ENCODE measurements around the gene VIT.

The VIT gene

DNA sequence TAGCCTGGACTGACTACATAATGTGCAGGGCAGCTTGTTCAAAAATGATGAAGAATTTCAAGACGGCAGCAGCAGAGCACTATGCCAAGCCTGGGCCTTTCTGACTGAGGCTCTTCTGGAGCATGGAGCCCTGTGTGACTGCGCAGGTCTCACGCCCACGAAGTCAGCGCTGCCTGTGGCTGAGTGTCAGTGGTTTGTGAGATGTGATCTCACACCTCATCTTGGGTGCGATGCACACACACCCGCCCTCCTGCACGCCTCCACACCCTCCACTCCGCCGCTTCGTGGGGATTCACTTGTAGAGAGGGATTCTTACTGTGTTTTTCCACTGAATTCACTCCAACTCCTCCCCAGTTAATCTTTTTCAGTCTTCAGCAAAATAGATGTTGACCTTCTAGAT lies 103.9 kb downstream of the VIT start:
- TF ChIP-seq, protein P1, sequence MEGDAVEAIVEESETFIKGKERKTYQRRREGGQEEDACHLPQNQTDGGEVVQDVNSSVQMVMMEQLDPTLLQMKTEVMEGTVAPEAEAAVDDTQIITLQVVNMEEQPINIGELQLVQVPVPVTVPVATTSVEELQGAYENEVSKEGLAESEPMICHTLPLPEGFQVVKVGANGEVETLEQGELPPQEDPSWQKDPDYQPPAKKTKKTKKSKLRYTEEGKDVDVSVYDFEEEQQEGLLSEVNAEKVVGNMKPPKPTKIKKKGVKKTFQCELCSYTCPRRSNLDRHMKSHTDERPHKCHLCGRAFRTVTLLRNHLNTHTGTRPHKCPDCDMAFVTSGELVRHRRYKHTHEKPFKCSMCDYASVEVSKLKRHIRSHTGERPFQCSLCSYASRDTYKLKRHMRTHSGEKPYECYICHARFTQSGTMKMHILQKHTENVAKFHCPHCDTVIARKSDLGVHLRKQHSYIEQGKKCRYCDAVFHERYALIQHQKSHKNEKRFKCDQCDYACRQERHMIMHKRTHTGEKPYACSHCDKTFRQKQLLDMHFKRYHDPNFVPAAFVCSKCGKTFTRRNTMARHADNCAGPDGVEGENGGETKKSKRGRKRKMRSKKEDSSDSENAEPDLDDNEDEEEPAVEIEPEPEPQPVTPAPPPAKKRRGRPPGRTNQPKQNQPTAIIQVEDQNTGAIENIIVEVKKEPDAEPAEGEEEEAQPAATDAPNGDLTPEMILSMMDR (IDR thresholded peaks at IDR 0.05): no peak

GRCh38 chr2:36801088-36801487 lies 104.6 kb downstream of the VIT start:
- TF ChIP-seq, protein P1 (IDR thresholded peaks at IDR 0.05): no peak

- TF ChIP-seq, protein P1 (IDR thresholded peaks at IDR 0.05): no peak
Measured at GRCh38 chr2:36802952-36803351, 106.4 kb downstream of the VIT start.

- TF ChIP-seq, protein P1 (IDR thresholded peaks at IDR 0.05): no peak
Measured at GRCh38 chr2:36805635-36806224, 109.2 kb downstream of the VIT start.

DNA sequence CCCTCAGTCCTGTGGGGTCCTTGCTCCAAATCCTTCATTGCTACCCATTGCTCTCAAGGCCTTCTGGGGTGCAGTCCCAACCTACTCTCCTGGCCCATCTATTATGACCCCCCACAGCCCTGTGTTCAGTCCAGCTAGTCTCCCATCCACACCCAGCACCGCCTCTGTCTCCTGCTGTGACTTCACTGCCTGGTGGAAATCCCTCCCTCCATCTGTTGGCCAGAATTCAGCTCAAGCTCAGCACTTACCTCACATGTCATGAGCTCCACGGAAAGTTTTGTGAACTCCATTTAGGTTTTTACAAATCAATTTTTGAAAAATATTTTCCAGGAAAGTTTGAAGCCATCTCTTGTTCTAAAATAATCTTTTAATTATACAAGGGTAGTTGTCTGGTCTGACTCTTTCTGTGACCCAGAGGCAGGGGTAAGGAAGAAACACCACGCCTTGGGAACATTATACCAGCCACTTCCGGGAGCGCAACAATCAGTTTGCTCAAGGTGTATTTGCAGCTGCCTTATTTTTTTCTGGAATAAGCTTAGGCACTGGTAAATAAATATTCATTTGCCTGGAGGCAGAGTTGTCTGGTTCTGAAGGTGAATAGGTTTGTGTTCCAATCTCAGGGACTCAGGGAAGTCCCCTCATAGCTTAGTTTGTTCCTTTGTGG lies 110.8 kb downstream of the VIT start:
- TF ChIP-seq, protein P1 (IDR thresholded peaks at IDR 0.05): no peak

DNA sequence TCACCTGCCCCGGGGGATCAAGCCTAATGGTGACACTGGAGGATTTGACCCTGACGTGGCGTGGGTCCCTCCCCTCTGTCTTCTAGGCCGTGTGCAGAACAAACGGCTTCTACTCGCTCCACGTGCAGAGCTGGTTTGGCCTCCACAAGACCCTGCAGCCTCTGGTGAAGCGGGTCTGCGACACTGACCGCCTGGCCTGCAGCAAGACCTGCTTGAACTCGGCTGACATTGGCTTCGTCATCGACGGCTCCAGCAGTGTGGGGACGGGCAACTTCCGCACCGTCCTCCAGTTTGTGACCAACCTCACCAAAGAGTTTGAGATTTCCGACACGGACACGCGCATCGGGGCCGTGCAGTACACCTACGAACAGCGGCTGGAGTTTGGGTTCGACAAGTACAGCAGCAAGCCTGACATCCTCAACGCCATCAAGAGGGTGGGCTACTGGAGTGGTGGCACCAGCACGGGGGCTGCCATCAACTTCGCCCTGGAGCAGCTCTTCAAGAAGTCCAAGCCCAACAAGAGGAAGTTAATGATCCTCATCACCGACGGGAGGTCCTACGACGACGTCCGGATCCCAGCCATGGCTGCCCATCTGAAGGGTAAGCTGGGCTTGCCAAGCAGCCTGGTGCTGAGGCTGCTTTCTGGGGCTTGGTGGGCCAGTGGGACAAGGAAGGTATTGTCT lies 112.0 kb downstream of the VIT start:
- TF ChIP-seq, protein P1 (IDR thresholded peaks at IDR 0.05): no peak

GRCh38 chr2:36809069-36809445 lies 112.5 kb downstream of the VIT start:
- TF ChIP-seq, protein P1 (IDR thresholded peaks at IDR 0.05): no peak
